K562 (cell line): ENCODE results near the gene CCDC106. TPM values are rescaled to one million over a fixed set of nuclear protein-coding genes. Genes with fewer than 3 reads are reported as not detected.
A peak's percentile ranks its signal among the peaks of the same experiment; 100 is the strongest.

Experiments
- ATAC-seq: fragments of 200-7000 bp; cut with Tn5 transposase; 3 replicates; pipeline ENCODE4 v1.9.1; 2020; ENCODE audit warnings: moderate library complexity
- BruUV-seq: library from RNA; stranded (reverse); fragments of 400-500 nt; replicated peaks from 2 replicates; lab custom pipeline; 2021; lab: Mats Ljungman, UMichigan
- CTCF ChIA-PET: fragments of 300-600 bp; formaldehyde crosslinking; extraction: SDS; loops from one replicate; lab custom pipeline; 2021; ENCODE audit warnings: low intra/inter-chr PET ratio; lab: Yijun Ruan, JAX
- POLR2A ChIA-PET: fragments of 300-600, 350-650 bp; sonication (Branson Sonifier 250); formaldehyde crosslinking; extraction: SDS; loops from one replicate; lab custom pipeline; 2021; ENCODE audit warnings: antibody characterized with exemption, inconsistent platforms; lab: Yijun Ruan, JAX
- DNase-seq, 4 experiments: peaks; one replicate each; pipeline versions ENCODE4 v3.0.0 to v3.0.0-alpha.2; 2011 to 2018; ENCODE audit warnings: low spot score in 3 of 4, mixed read lengths in 3 of 4; ENCODE audit errors: extremely low read depth in 1 of 4
- FAIRE-seq: peaks from 2 replicates; lab custom pipeline; 2011; peaks lifted over from hg19 to GRCh38; lab: Jason Lieb, UNC
- H2AFZ ChIP-seq: 2 replicates; pipeline ENCODE4 v1.6.0; 2011; ENCODE audit warnings: low read depth, low read length, control low read depth, inconsistent platforms
- H3K27ac ChIP-seq: fragments of 200-600 bp; 3 replicates; pipeline ENCODE4 v1.8.0; 2011; ENCODE audit warnings: low read depth, mild to moderate bottlenecking, control low read depth, inconsistent platforms, low read length, moderate library complexity, mixed read lengths; ENCODE audit errors: extremely low read depth
- H3K27me3 ChIP-seq, 2 experiments: fragments of 300-600 bp in 1 of 2; 2 replicates in 1 of 2; 3 replicates in 1 of 2; pipeline versions ENCODE4 v1.6.0 to v1.8.0; 2011; ENCODE audit warnings: inconsistent platforms in 2 of 2, low read length in 2 of 2, mild to moderate bottlenecking in 1 of 2, mixed read lengths in 1 of 2, moderate library complexity in 1 of 2; ENCODE audit not compliant: control insufficient read depth in 2 of 2, insufficient read depth in 2 of 2
- H3K36me3 ChIP-seq: fragments of 300-600 bp; 3 replicates; pipeline ENCODE4 v1.8.0; 2011; ENCODE audit warnings: mild to moderate bottlenecking, low read length, inconsistent platforms; ENCODE audit not compliant: control insufficient read depth, insufficient read depth
- H3K4me1 ChIP-seq, 2 experiments: fragments of 200-600 bp in 1 of 2; replicated peaks in 1 of 2; 2 replicates in 1 of 2; 3 replicates in 1 of 2; pipeline versions ENCODE4 v1.5.1 to v1.8.0; 2011; ENCODE audit warnings: inconsistent platforms in 2 of 2, low read length in 2 of 2, mild to moderate bottlenecking in 1 of 2, mixed read lengths in 1 of 2, moderate library complexity in 1 of 2; ENCODE audit not compliant: control insufficient read depth in 2 of 2, insufficient read depth in 2 of 2
- H3K4me2 ChIP-seq: 2 replicates; pipeline ENCODE4 v1.6.1; 2011; ENCODE audit warnings: low read length, control low read depth, inconsistent platforms, mixed read lengths; ENCODE audit not compliant: insufficient read depth
- H3K4me3 ChIP-seq: fragments of 200-600 bp; sonication (generic), shearing (Covaris generic); 2 replicates; pipeline ENCODE4 v1.5.1; 2016; ENCODE audit warnings: control low read depth, inconsistent platforms
- H3K79me2 ChIP-seq: fragments of 200-600 bp; 3 replicates; pipeline ENCODE4 v1.8.0; 2011; ENCODE audit warnings: low read length, inconsistent platforms; ENCODE audit not compliant: control insufficient read depth, insufficient read depth
- H3K9ac ChIP-seq, 2 experiments: 2 replicates each; pipeline versions ENCODE4 v1.6.0 to v1.6.1; 2011; ENCODE audit warnings: low read depth in 2 of 2, low read length in 2 of 2, control low read depth in 1 of 2, inconsistent platforms in 1 of 2, mild to moderate bottlenecking in 1 of 2, mixed read lengths in 1 of 2; ENCODE audit not compliant: insufficient read depth in 1 of 2
- H3K9me1 ChIP-seq: one replicate; pipeline ENCODE4 v1.6.0; 2011; ENCODE audit warnings: inconsistent platforms, mild to moderate bottlenecking, low read length, moderate library complexity; ENCODE audit not compliant: control insufficient read depth, insufficient read depth
- H3K9me3 ChIP-seq: replicated peaks from 2 replicates; pipeline ENCODE4 v1.5.1; 2011; ENCODE audit warnings: low read depth, low read length, inconsistent platforms; ENCODE audit not compliant: control insufficient read depth, insufficient read depth
- H4K20me1 ChIP-seq: replicated peaks from 2 replicates; pipeline ENCODE4 v1.6.1; 2011; ENCODE audit warnings: low read length, inconsistent platforms, mixed read lengths; ENCODE audit not compliant: control insufficient read depth, insufficient read depth
- HDAC2 ChIP-seq: fragments of 450-650 bp; IDR thresholded peaks from 2 replicates; pipeline ENCODE4 v1.6.1; 2016; ENCODE audit warnings: mild to moderate bottlenecking
- POLR2G ChIP-seq: fragments of 200-400 bp; formaldehyde crosslinking; IDR thresholded peaks from 2 replicates; pipeline ENCODE4 v1.6.1; 2017; ENCODE audit warnings: low read depth, mild to moderate bottlenecking, antibody characterized with exemption, low read length, moderate library complexity
- RBFOX2 ChIP-seq: fragments of 200-400 bp; formaldehyde crosslinking; IDR thresholded peaks from 2 replicates; pipeline ENCODE4 v1.6.1; 2017; ENCODE audit warnings: low read depth, mild to moderate bottlenecking, low read length, moderate library complexity
- WGBS: fragments of 100-300 bp; shearing (Covaris generic); methylation state at CpG from one replicate; pipeline ENCODE4 v1.1.6; 2016; ENCODE audit warnings: low coverage, mixed read lengths; ENCODE audit not compliant: insufficient coverage; ENCODE audit errors: missing lambda C conversion rate; 5-methylcytosine and 5-hydroxymethylcytosine counted together
- in situ Hi-C: fragments of 300-500 bp; cut with MboI; formaldehyde crosslinking; loops from 4 replicates; pipeline ENCODE4 v1.15.0; 2018; ENCODE audit warnings: inconsistent platforms, mixed read lengths
- intact Hi-C: fragments of 100-400 bp; cut with micrococcal nuclease; formaldehyde crosslinking; loops from 2 replicates; pipeline ENCODE4 v1.14.2; 2022
- polyA plus RNA-seq, 8 experiments: library from polyadenylated mRNA; depleted of rRNA in 4 of 8; stranded (reverse) in 5 of 8; unstranded in 3 of 8; fragments of >200 nt; fragmentation: Nextera tagmentation in 2 of 8; fragmentation: Illumina TruSeq in 1 of 8; extraction: Ambion mirVana in 2 of 8; extraction: Trizol in 1 of 8; gene quantifications; 2 replicates each; pipeline versions ENCODE4 v1.2.1 to v1.2.3, GENCODE V29; 2011 to 2014; ENCODE audit warnings: inconsistent platforms in 1 of 8, missing spikeins in 1 of 8
- total RNA-seq, 7 experiments: library from RNA; depleted of rRNA in 6 of 7; stranded (reverse); fragments of >200 nt in 6 of 7; fragmentation: Illumina TruSeq in 2 of 7; extraction: Trizol in 2 of 7; gene quantifications; 2 replicates each; pipeline versions ENCODE4 v1.2.1 to v1.2.3, GENCODE V29; 2011 to 2021; ENCODE audit warnings: low replicate concordance in 1 of 7

The CCDC106 gene
- total and polyA plus RNA-seq, 9 of the 15 experiments (the other 6 are each of a cell fraction or from before 2014, with no cell fraction given), result 0.10 to 27.5 (median 15.0) TPM; not detected in 1

GRCh38 chr19:55686311-55687050 is 38.5 kb downstream of the CCDC106 start:
- in situ Hi-C loops, result no loop called here
- H2AFZ ChIP-seq, result no peak overlapping the region
- ATAC-seq (no peak), FAIRE-seq (no peak), DNase-seq (no peak)
- ChIA-PET POLR2A (interaction anchor here (0.6 to 0.9 kb wide), 2 partner anchors 13 to 23 kb away, joined by 3 read pairs; no protein-coding TSS in a partner anchor), CTCF (no interaction called here)
- H3K9ac ChIP-seq, result peak overlapping the region in 1 of 2 experiments; percentile 45; a peak in 1 of 4 replicates
- intact Hi-C loops, result no loop called here
- no peaks in the 10 kb centered on the region for H3K27me3 ChIP-seq
- no peak overlapping the region for H3K27ac ChIP-seq
- H3K4me3 ChIP-seq, result no peak overlapping the region
- 0 out of 2 replicates have a peak, but pooled peaks have one; percentile 8 for TF ChIP-seq RBFOX2
- peak; percentile 45; the same call in 1 of the 2 replicates for TF ChIP-seq POLR2G
- no peak for TF ChIP-seq HDAC2
- H3K9me1 ChIP-seq, result no peaks in the 10 kb centered on the region
- 89% methylated on average over 22 of the region's 29 CpGs for WGBS
- H4K20me1 ChIP-seq, result peaks cover 39% of the 10 kb centered on the region
- no peak overlapping the region for H3K4me2 ChIP-seq
- peaks cover 26% of the 10 kb centered on the region for H3K79me2 ChIP-seq
- no TSS peak for BruUV-seq
- H3K4me1 ChIP-seq, result peaks cover 0 to 57% of the 10 kb centered on the region in 2 experiments; a peak in 3 of 5 replicates
- H3K9me3 ChIP-seq, result no peaks in the 10 kb centered on the region
- peaks cover 85% of the 10 kb centered on the region; the same call in 2 of the 3 replicates for H3K36me3 ChIP-seq
